Measurements from ENCODE around the gene CNOT2. TPM values are rescaled to one million over a fixed set of nuclear protein-coding genes. Genes with fewer than 3 reads are reported as not detected.

CNOT2 gene
- total RNA-seq, 4 donors from 2014 or later, result 36.8 to 204 (median 139) TPM

DNA sequence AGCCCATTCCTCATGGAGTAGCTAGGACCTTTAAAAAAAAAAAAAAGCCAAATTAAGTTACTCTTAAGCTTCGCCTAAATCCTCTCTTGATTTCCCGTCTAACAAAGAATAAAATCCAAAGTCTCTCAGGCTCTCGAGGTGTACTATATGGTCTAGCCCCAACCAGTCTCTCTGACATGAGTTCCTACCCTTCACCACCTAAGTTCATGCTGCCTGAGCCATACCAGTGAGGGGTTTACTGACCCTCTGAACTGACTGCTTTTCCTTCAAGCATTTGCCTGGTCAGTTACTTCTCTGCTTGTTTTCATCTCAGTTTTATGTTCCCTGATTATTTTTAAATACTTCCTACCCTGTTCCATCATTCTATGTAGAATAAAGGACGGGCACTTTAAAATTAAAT lies 64.6 kb downstream of the CNOT2 start:
- Histone ChIP-seq H3K27ac (no peak overlapping the region), H3K27me3 (no peaks in the 10 kb centered on the region), H3K4me1 (peaks cover 0 to 10% (median 2%) of the 10 kb centered on the region in 4 donors), H3K9me3 (no peaks in the 10 kb centered on the region), H3K4me3 (no peak overlapping the region), H3K36me3 (no peaks in the 10 kb centered on the region)
- DNase-seq, result no peak
- intact Hi-C loops (cut with DNase I; ENCODE audit: low total_unique reads), result no loop called here
- 83 to 95% methylated on average over 4 of the region's 4 CpGs for WGBS, 2 donors (ENCODE audit: low coverage in 1 of 2)
- in situ Hi-C loops (cut with MboI; ENCODE audit: low pct_ligation_motif_present in 1 of 4, low pct_unique_long_range_greater_than_20kb in 1 of 4, low sequenced_read_pairs in 3 of 4), result no loop called here
- no peak for TF ChIP-seq EP300 (IDR thresholded peaks at IDR 0.05; ENCODE audit: low read depth)
- no peak for TF ChIP-seq POLR2A (IDR thresholded peaks at IDR 0.05)
- TF ChIP-seq, protein P1, sequence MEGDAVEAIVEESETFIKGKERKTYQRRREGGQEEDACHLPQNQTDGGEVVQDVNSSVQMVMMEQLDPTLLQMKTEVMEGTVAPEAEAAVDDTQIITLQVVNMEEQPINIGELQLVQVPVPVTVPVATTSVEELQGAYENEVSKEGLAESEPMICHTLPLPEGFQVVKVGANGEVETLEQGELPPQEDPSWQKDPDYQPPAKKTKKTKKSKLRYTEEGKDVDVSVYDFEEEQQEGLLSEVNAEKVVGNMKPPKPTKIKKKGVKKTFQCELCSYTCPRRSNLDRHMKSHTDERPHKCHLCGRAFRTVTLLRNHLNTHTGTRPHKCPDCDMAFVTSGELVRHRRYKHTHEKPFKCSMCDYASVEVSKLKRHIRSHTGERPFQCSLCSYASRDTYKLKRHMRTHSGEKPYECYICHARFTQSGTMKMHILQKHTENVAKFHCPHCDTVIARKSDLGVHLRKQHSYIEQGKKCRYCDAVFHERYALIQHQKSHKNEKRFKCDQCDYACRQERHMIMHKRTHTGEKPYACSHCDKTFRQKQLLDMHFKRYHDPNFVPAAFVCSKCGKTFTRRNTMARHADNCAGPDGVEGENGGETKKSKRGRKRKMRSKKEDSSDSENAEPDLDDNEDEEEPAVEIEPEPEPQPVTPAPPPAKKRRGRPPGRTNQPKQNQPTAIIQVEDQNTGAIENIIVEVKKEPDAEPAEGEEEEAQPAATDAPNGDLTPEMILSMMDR (IDR thresholded peaks at IDR 0.05), result no peak
- no peak for TF ChIP-seq POLR2AphosphoS5 (IDR thresholded peaks at IDR 0.05)

DNA sequence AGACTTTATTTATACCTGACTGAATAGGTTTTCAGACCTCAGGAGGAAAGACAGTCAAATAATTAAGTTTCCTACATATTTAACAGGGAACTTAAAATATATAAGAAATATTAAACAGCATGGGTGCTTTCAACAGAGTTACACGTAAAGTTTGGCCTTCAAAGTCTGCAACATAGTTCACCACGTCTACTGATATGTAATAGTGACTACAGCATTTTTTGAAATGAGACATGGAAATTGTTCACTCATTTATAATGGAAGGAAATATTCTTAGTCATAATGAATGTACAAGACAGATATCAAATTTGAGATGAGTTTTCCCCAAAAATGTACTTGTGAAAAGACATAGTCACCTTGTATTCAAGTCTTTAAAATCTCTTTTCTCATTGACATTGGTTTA lies 66.1 kb downstream of the CNOT2 start:
- Histone ChIP-seq H3K27me3 (no peaks in the 10 kb centered on the region), H3K36me3 (no peaks in the 10 kb centered on the region), H3K9me3 (no peaks in the 10 kb centered on the region), H3K4me3 (no peak overlapping the region), H3K4me1 (peaks cover 0 to 10% (median under 1%) of the 10 kb centered on the region in 4 donors), H3K27ac (no peak overlapping the region)
- intact Hi-C loops (cut with DNase I; ENCODE audit: low total_unique reads) (no loop called here), in situ Hi-C loops (cut with MboI; ENCODE audit: low pct_ligation_motif_present in 1 of 4, low pct_unique_long_range_greater_than_20kb in 1 of 4, low sequenced_read_pairs in 3 of 4) (no loop called here)
- no peak for DNase-seq
- WGBS, 2 donors (ENCODE audit: low coverage in 1 of 2), result 95 to 96% methylated on average over 2 of the region's 2 CpGs
- TF ChIP-seq, protein P1 (IDR thresholded peaks at IDR 0.05), result no peak
- TF ChIP-seq EP300 (IDR thresholded peaks at IDR 0.05; ENCODE audit: low read depth), result no peak
- TF ChIP-seq POLR2A (IDR thresholded peaks at IDR 0.05), result no peak
- TF ChIP-seq POLR2AphosphoS5 (IDR thresholded peaks at IDR 0.05), result no peak

DNA sequence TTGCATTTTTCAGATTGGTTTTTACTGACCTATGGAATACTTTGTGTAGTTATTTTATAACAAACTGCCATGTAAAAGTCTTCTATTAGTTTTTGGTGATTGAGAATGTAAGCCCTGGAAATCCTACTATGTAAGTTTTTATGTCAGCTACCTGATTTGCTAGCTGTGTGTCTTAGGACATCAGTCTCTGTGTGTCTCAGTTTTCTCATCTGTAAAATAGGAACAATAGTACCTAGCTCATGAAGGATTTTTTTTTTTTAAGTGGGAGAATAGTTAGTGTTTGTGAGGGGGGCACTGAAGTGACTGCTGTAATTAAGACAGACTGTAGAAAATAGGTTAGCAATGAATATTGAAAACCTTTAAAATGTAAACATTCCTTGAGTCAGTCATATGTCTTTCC lies 70.9 kb downstream of the CNOT2 start:
- Histone ChIP-seq H3K4me3 (no peak overlapping the region), H3K36me3 (no peaks in the 10 kb centered on the region), H3K27me3 (no peaks in the 10 kb centered on the region), H3K4me1 (no peaks in the 10 kb centered on the region), H3K9me3 (no peaks in the 10 kb centered on the region), H3K27ac (no peak overlapping the region)
- TF ChIP-seq POLR2AphosphoS5 (IDR thresholded peaks at IDR 0.05) (no peak), EP300 (IDR thresholded peaks at IDR 0.05; ENCODE audit: low read depth) (no peak), POLR2A (IDR thresholded peaks at IDR 0.05) (no peak)
- TF ChIP-seq, protein P1 (IDR thresholded peaks at IDR 0.05), result no peak
- in situ Hi-C loops (cut with MboI; ENCODE audit: low pct_ligation_motif_present in 1 of 4, low pct_unique_long_range_greater_than_20kb in 1 of 4, low sequenced_read_pairs in 3 of 4) (no loop called here), intact Hi-C loops (cut with DNase I; ENCODE audit: low total_unique reads) (no loop called here)
- DNase-seq, result no peak

DNA sequence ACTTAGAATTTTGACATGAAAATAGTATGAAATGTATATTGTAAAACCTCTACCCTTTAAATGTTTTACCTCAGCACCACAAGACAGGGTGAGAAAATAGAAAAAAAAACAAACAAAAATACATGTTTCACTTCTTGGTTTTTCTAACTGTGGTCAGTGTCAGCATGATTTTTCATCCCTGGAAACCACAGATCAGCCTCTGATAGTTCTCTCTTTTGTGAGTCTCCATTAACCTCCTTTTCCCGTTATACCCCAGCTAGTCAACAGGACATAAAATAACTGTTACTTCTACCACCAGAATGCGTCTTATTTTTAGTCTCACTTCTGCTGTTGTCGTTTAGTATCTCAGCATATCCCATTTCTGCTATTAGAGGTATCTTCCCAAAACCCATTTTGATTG lies 74.5 kb downstream of the CNOT2 start:
- in situ Hi-C loops (cut with MboI; ENCODE audit: low pct_ligation_motif_present in 1 of 4, low pct_unique_long_range_greater_than_20kb in 1 of 4, low sequenced_read_pairs in 3 of 4), result no loop called here
- no peak overlapping the region for H3K27ac ChIP-seq
- peaks cover 0 to 5% (median 2%) of the 10 kb centered on the region in 4 donors for H3K36me3 ChIP-seq
- no peak overlapping the region for H3K4me3 ChIP-seq
- no peaks in the 10 kb centered on the region for H3K27me3 ChIP-seq
- no peak for DNase-seq
- intact Hi-C loops (cut with DNase I; ENCODE audit: low total_unique reads), result no loop called here
- TF ChIP-seq POLR2AphosphoS5 (IDR thresholded peaks at IDR 0.05) (no peak), EP300 (IDR thresholded peaks at IDR 0.05; ENCODE audit: low read depth) (no peak), POLR2A (IDR thresholded peaks at IDR 0.05) (no peak)
- TF ChIP-seq, protein P1 (IDR thresholded peaks at IDR 0.05), result no peak
- H3K4me1 ChIP-seq, result no peaks in the 10 kb centered on the region
- no peaks in the 10 kb centered on the region for H3K9me3 ChIP-seq
- 57 to 79% methylated on average over 3 of the region's 3 CpGs for WGBS, 2 donors (ENCODE audit: low coverage in 1 of 2)
